ENCODE results near the gene LIPC.

GRCh38 chr15:58559904-58560588 is 128.3 kb downstream of the LIPC start:
- TF ChIP-seq CEBPB (IDR thresholded peaks at IDR 0.05) (no peak), TCF12 (IDR thresholded peaks at IDR 0.05; ENCODE audit: low read depth) (no peak), RAD21 (IDR thresholded peaks at IDR 0.05; ENCODE audit: low read depth) (no peak), USF1 (IDR thresholded peaks at IDR 0.05) (no peak), TEAD4 (IDR thresholded peaks at IDR 0.05) (no peak), EP300 (IDR thresholded peaks at IDR 0.05; ENCODE audit: borderline replicate concordance) (no peak), MAX (IDR thresholded peaks at IDR 0.05) (no peak), CREB1 (IDR thresholded peaks at IDR 0.05; ENCODE audit: low read depth) (no peak)
